Measurements from ENCODE around the gene USHBP1. TPM values are rescaled to one million over a fixed set of nuclear protein-coding genes. Genes with fewer than 3 reads are reported as not detected.
"Not testable (repeated sequence)": the region's sequence is repeated elsewhere in the genome, so short reads cannot be mapped to it uniquely, and the experiment has no call there.

Gene USHBP1
- total and polyA plus RNA-seq, 4 experiments from 2014 or later = 0.10 to 0.33 TPM; not detected in 2

GRCh38 chr19:17279436-17279835 lies 14.9 kb upstream of the USHBP1 start:
- ChIA-PET POLR2A (ENCODE audit: partially characterized antibody) (interaction anchor here (0.7 to 1.2 kb wide), 2 partner anchors 12 to 44 kb away, joined by 3 to 5 read pairs; partner anchors contain the start of gene BABAM1), CTCF (ENCODE audit: partially characterized antibody) (interaction anchor here (0.6 to 6.9 kb wide), 7 partner anchors 13 to 211 kb away, joined by 3 to 83 read pairs (median 5); no protein-coding TSS in a partner anchor)
- intact Hi-C loops (cut with micrococcal nuclease) = no loop called here
- DNase-seq = no peak
- H3K36me3 Mint-ChIP-seq = peaks cover 14 to 17% of the 10 kb centered on the region in 2 donors
- no peaks in the 10 kb centered on the region for H3K27me3 ChIP-seq (ENCODE audit: insufficient read depth, low read length)
- peaks cover 17% of the 10 kb centered on the region for H3K4me1 ChIP-seq (ENCODE audit: insufficient read depth, low read length)
- H3K27me3 Mint-ChIP-seq = no peaks in the 10 kb centered on the region
- H3K4me3 ChIP-seq (ENCODE audit: low read length in 2 of 2) = no peak overlapping the region
- peaks cover 2 to 4% (median 3%) of the 10 kb centered on the region in 4 donors for H3K4me1 Mint-ChIP-seq
- no peaks in the 10 kb centered on the region for H3K9me3 ChIP-seq (ENCODE audit: control insufficient read depth in 1 of 2, low read length in 2 of 2)
- peak overlapping the region in 1 of 8 donors; percentile 12 for H3K4me3 Mint-ChIP-seq
- no peaks in the 10 kb centered on the region for H3K9me3 Mint-ChIP-seq
- no peak overlapping the region for H3K27ac ChIP-seq (ENCODE audit: low read depth, low read length)
- H3K27ac Mint-ChIP-seq = no peak overlapping the region
- peaks cover 12% of the 10 kb centered on the region for H3K36me3 ChIP-seq (ENCODE audit: insufficient read depth, low read length)

GRCh38 chr19:17275441-17276175 lies 11.1 kb upstream of the USHBP1 start:
- Mint-ChIP-seq H3K9me3 (no peaks in the 10 kb centered on the region), H3K27ac (peak overlapping the region in 1 of 7 donors; percentile 66), H3K27me3 (no peaks in the 10 kb centered on the region), H3K4me3 (no peak overlapping the region), H3K4me1 (no peaks in the 10 kb centered on the region), H3K36me3 (peaks cover 19 to 33% of the 10 kb centered on the region in 2 donors)
- Histone ChIP-seq H3K27me3 (ENCODE audit: insufficient read depth, low read length) (no peaks in the 10 kb centered on the region), H3K36me3 (ENCODE audit: insufficient read depth, low read length) (peaks cover 30% of the 10 kb centered on the region), H3K9me3 (ENCODE audit: control insufficient read depth in 1 of 2, low read length in 2 of 2) (no peaks in the 10 kb centered on the region), H3K4me1 (ENCODE audit: insufficient read depth, low read length) (no peaks in the 10 kb centered on the region), H3K27ac (ENCODE audit: low read depth, low read length) (no peak overlapping the region), H3K4me3 (ENCODE audit: low read length in 2 of 2) (no peak overlapping the region)
- POLR2A ChIA-PET (ENCODE audit: partially characterized antibody) = no interaction called here
- intact Hi-C loops (cut with micrococcal nuclease) = no loop called here
- DNase-seq = no peak
- CTCF ChIA-PET (ENCODE audit: partially characterized antibody) = interaction anchor here (0.7 kb wide), 1 partner anchor 14 kb away, joined by 4 read pairs; no protein-coding TSS in a partner anchor

- H3K36me3 Mint-ChIP-seq = peaks cover 23 to 39% of the 10 kb centered on the region in 2 donors
- intact Hi-C loops (cut with micrococcal nuclease) = not testable (repeated sequence)
- peaks cover 30% of the 10 kb centered on the region for H3K36me3 ChIP-seq (ENCODE audit: insufficient read depth, low read length)
These were observed 10.3 kb upstream of the USHBP1 start for GRCh38 chr19:17274892-17275291.

GRCh38 chr19:17268754-17269153 lies 4.2 kb upstream of the USHBP1 start:
- H3K4me1 ChIP-seq (ENCODE audit: insufficient read depth, low read length) = peaks cover 26% of the 10 kb centered on the region
- H3K36me3 Mint-ChIP-seq = peaks cover 9 to 29% of the 10 kb centered on the region in 2 donors
- DNase-seq = no peak
- H3K4me3 Mint-ChIP-seq = peak overlapping the region in 6 of 8 donors; percentile 42 to 89 (median 51)
- POLR2A ChIA-PET (ENCODE audit: partially characterized antibody) = interaction anchor here (1.5 to 2.7 kb wide), 2 partner anchors 13 to 143 kb away, joined by 5 to 11 read pairs; partner anchors contain the start of gene ANKLE1
- H3K9me3 Mint-ChIP-seq = no peaks in the 10 kb centered on the region
- no peak overlapping the region for H3K4me3 ChIP-seq (ENCODE audit: low read length in 2 of 2)
- intact Hi-C loops (cut with micrococcal nuclease) = loop anchor here (5.0 kb wide), 1 partner anchor 41 kb away; the partner anchor contains the start of gene OCEL1
- no peaks in the 10 kb centered on the region for H3K27me3 ChIP-seq (ENCODE audit: insufficient read depth, low read length)
- peaks cover 12 to 30% (median 21%) of the 10 kb centered on the region in 4 donors for H3K4me1 Mint-ChIP-seq
- H3K9me3 ChIP-seq (ENCODE audit: control insufficient read depth in 1 of 2, low read length in 2 of 2) = no peaks in the 10 kb centered on the region
- peaks cover 17% of the 10 kb centered on the region for H3K36me3 ChIP-seq (ENCODE audit: insufficient read depth, low read length)
- CTCF ChIA-PET (ENCODE audit: partially characterized antibody) = interaction anchor here (6.0 kb wide), 1 partner anchor 14 kb away, joined by 47 read pairs; the partner anchor contains the start of gene ANKLE1
- peaks cover 1 to 2% of the 10 kb centered on the region in 2 donors for H3K27me3 Mint-ChIP-seq
- H3K27ac ChIP-seq (ENCODE audit: low read depth, low read length) = no peak overlapping the region
- no peak overlapping the region for H3K27ac Mint-ChIP-seq

More at GRCh38 chr19:17274892-17275291, 10.3 kb upstream of the USHBP1 start:
- H3K27me3 Mint-ChIP-seq; H3K4me3 Mint-ChIP-seq; H3K4me3 ChIP-seq (ENCODE audit: low read length in 2 of 2); CTCF ChIA-PET (ENCODE audit: partially characterized antibody); H3K27ac ChIP-seq (ENCODE audit: low read depth, low read length); POLR2A ChIA-PET (ENCODE audit: partially characterized antibody); H3K4me1 Mint-ChIP-seq; H3K27me3 ChIP-seq (ENCODE audit: insufficient read depth, low read length); H3K4me1 ChIP-seq (ENCODE audit: insufficient read depth, low read length); H3K9me3 Mint-ChIP-seq; H3K27ac Mint-ChIP-seq; H3K9me3 ChIP-seq (ENCODE audit: control insufficient read depth in 1 of 2, low read length in 2 of 2); DNase-seq: not testable (repeated sequence)

GRCh38 chr19:17266975-17267788 lies 2.6 kb upstream of the USHBP1 start, which contains the start of gene BABAM1:
TSS of gene BABAM1 (plus strand) at chr19:17267443. CDS start at chr19:17268807, 1,364 bp downstream.
- Histone ChIP-seq H3K4me1 (ENCODE audit: insufficient read depth, low read length) (peaks cover 26% of the 10 kb centered on the region), H3K4me3 (ENCODE audit: low read length in 2 of 2) (peak within 1 kb of the TSS; percentile 90 to 98), H3K36me3 (ENCODE audit: insufficient read depth, low read length) (peaks cover 11% of the 10 kb centered on the region), H3K27ac (ENCODE audit: low read depth, low read length) (peak within 1 kb of the TSS; percentile 73), H3K9me3 (ENCODE audit: control insufficient read depth in 1 of 2, low read length in 2 of 2) (no peaks in the 10 kb centered on the region), H3K27me3 (ENCODE audit: insufficient read depth, low read length) (no peaks in the 10 kb centered on the region)
- Mint-ChIP-seq H3K27me3 (peaks cover 1 to 2% of the 10 kb centered on the region in 2 donors), H3K9me3 (no peaks in the 10 kb centered on the region), H3K27ac (peak within 1 kb of the TSS; percentile 81 to 95 (median 89)), H3K4me3 (peak within 1 kb of the TSS; percentile 83 to 92 (median 88)), H3K36me3 (peaks cover 9 to 27% of the 10 kb centered on the region in 2 donors), H3K4me1 (peaks cover 12 to 34% (median 26%) of the 10 kb centered on the region in 4 donors)
- ChIA-PET POLR2A (ENCODE audit: partially characterized antibody) (interaction anchor here (0.6 to 3.4 kb wide), 22 partner anchors 13 to 551 kb away, joined by 3 to 39 read pairs (median 6); partner anchors contain the start of genes ABHD8, ANKLE1, DDA1 and HAUS8), CTCF (ENCODE audit: partially characterized antibody) (interaction anchor here (0.6 to 6.0 kb wide), 18 partner anchors 9 to 588 kb away, joined by 3 to 47 read pairs (median 4); partner anchors contain the start of genes ABHD8, ANKLE1 and USE1)
- intact Hi-C loops (cut with micrococcal nuclease) = loop anchor here (1.0 to 5.0 kb wide), 8 partner anchors 25 to 192 kb away; partner anchors contain the start of genes DDA1, GTPBP3, HAUS8 and MRPL34
- DNase-seq = peak; percentile 97 to 99 (median 99)

GRCh38 chr19:17266589-17266974 lies 2.0 kb upstream of the USHBP1 start:
- H3K4me1 Mint-ChIP-seq = peaks cover 12 to 34% (median 26%) of the 10 kb centered on the region in 4 donors
- H3K4me3 Mint-ChIP-seq = peak overlapping the region; percentile 83 to 92 (median 88)
- H3K27me3 Mint-ChIP-seq = peaks cover 1 to 2% of the 10 kb centered on the region in 2 donors
- Histone ChIP-seq H3K9me3 (ENCODE audit: control insufficient read depth in 1 of 2, low read length in 2 of 2) (no peaks in the 10 kb centered on the region), H3K4me3 (ENCODE audit: low read length in 2 of 2) (no peak overlapping the region), H3K36me3 (ENCODE audit: insufficient read depth, low read length) (peaks cover 11% of the 10 kb centered on the region), H3K4me1 (ENCODE audit: insufficient read depth, low read length) (peaks cover 26% of the 10 kb centered on the region), H3K27me3 (ENCODE audit: insufficient read depth, low read length) (no peaks in the 10 kb centered on the region), H3K27ac (ENCODE audit: low read depth, low read length) (no peak overlapping the region)
- ChIA-PET POLR2A (ENCODE audit: partially characterized antibody) (interaction anchor here (0.6 to 3.4 kb wide), 19 partner anchors 15 to 191 kb away, joined by 3 to 39 read pairs (median 6); partner anchors contain the start of genes ABHD8, ANKLE1, DDA1 and HAUS8), CTCF (ENCODE audit: partially characterized antibody) (interaction anchor here (0.7 to 6.0 kb wide), 17 partner anchors 8 to 122 kb away, joined by 3 to 47 read pairs (median 4); partner anchors contain the start of genes ABHD8, ANKLE1 and USE1)
- peak overlapping the region; percentile 81 to 95 (median 89) for H3K27ac Mint-ChIP-seq
- DNase-seq = no peak
- H3K36me3 Mint-ChIP-seq = peaks cover 9 to 23% of the 10 kb centered on the region in 2 donors
- intact Hi-C loops (cut with micrococcal nuclease) = loop anchor here (2.0 to 5.0 kb wide), 2 partner anchors 39 to 70 kb away; partner anchors contain the start of genes GTPBP3 and OCEL1
- H3K9me3 Mint-ChIP-seq = no peaks in the 10 kb centered on the region

Measured in CD4-positive, alpha-beta memory T cell (primary cell).